GM19463 (cell line): ENCODE results near the gene CRB2.

Source experiments
- ATAC-seq: cut with Tn5 transposase; IDR thresholded peaks from one replicate; pipeline ENCODE4 v1.9.1; 2021; ENCODE audit warnings: mild to moderate bottlenecking, moderate library complexity; ENCODE audit not compliant: unreplicated experiment

Gene CRB2

GRCh38 chr9:123355761-123356431 is at the start of gene CRB2:
TSS of gene CRB2 (plus strand) at chr9:123356197. CDS start at chr9:123356261, 64 bp downstream.
- no peak for ATAC-seq

GRCh38 chr9:123309611-123310010 is 46.4 kb upstream of the CRB2 start:
- ATAC-seq = no peak

- ATAC-seq = no peak
Measured at GRCh38 chr9:123310551-123311249, 45.3 kb upstream of the CRB2 start.

DNA sequence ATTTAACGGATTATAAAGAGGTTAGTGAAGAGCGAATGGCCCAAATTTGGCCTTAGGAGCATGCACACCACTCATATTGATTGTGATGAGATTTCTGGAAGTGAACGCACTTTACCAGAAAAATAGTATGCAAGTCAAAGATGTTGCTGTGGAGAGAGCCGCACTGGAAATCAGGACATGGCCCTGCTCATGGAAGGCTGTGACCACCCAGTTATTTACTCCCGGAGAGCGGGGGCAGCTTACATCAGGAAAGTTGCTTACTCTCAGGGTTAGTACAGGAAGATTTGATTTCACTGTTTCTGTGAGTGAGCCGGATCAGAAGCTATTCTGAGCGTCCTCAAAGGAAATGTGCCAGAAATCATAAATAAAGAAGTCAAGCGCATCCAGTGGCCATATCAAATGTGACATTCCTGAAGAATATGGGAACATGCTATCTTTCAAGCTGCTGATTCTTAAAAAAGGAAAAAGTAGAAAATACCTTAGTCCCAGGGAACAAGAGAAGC is 44.7 kb upstream of the CRB2 start:
- ATAC-seq = no peak

GRCh38 chr9:123312306-123312877 is 43.6 kb upstream of the CRB2 start:
- ATAC-seq = no peak

DNA sequence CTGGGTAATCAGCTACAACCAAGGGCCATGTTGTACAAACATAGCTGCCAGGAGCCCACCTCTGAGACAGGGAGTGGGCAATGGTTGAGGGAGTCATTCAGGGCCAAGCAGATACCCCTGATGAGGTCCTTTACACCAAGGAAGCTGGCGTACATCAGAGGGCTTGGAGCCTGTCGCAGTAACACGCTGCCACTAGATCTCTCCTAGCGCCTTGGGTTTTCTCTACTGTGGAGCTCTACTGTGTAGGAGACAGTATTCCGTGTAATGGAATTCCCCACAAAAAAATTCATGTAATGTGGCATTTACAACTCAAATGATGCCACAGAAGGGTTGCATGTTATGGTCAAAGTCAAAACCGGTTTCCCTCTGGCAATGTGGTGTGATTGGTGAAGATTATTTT is 41.4 kb upstream of the CRB2 start:
- ATAC-seq = no peak

GRCh38 chr9:123315635-123316034 is 40.4 kb upstream of the CRB2 start:
- ATAC-seq = no peak

DNA sequence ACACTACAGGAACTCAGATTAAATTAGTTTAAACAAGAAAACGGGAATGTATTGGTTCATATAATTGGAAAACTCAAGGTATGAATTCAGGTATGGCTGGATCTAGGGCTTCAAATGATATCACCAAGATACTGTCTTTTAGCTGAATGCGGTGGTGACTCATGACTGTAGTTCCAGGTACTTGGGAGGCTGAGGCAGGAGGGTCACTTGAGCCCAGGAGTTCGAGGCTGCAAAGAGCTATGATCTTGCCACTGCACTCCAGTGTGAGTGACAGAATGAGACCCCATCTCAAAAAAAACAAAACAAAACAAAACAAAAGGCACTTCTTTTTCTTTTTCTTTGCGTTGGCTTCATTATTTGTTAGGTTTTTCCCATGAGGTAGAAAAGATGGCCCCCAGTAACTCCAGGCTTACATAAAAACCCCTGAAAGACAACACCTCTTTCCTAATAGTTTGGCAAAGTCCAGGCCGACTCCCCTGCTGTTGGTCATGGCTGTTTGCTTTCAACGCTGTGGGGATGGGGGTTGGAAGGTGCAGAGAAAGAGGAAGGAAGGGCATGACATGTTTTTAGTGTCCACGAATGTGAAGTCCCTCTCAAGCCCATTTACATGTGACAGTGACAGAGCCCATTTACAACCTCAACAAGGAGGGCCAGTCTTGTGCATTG is 39.8 kb upstream of the CRB2 start:
- ATAC-seq = no peak

DNA sequence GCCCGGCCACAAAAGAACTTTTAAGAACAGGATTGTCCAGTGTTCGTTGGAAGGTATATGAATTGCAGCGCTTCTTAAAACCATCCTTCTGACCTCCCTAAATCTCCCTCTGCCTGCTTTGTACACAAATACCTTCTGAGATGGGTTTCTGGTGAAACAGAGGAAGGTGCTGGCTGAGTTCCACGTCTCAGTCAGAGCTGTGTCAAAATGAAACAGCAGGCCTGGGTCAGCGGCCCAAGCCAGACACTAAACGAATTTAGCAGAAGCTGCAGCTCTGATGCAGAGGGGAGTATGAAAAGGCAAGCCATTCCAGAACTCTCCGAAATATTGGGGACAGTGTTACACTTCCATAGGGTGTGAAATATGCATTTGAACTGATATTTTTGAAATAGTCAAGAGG is 37.8 kb upstream of the CRB2 start:
- ATAC-seq = peak; percentile 49

GRCh38 chr9:123318961-123319421 is 37.0 kb upstream of the CRB2 start:
- no peak for ATAC-seq

GRCh38 chr9:123319541-123320339 is 36.3 kb upstream of the CRB2 start:
- ATAC-seq = no peak

DNA sequence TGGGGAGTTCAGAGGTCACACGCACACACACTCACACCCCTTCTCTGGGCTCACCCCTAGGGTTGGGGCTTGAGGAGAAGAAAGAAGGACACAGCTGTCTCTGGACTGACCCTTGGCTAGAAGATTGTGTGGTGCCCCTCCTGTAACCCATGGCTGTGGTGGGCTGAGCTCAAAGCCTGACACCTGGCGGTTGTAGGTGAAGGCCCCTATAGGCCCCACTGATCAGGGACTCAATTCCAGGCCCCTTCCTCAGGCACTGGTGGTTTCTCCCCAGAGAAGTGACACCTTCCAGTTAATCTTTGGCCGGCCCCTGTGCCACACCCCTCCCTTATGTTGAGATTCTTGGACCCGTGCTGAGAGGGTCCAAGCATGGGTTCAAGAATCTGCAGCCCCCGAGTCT is 35.2 kb upstream of the CRB2 start:
- no peak for ATAC-seq

DNA sequence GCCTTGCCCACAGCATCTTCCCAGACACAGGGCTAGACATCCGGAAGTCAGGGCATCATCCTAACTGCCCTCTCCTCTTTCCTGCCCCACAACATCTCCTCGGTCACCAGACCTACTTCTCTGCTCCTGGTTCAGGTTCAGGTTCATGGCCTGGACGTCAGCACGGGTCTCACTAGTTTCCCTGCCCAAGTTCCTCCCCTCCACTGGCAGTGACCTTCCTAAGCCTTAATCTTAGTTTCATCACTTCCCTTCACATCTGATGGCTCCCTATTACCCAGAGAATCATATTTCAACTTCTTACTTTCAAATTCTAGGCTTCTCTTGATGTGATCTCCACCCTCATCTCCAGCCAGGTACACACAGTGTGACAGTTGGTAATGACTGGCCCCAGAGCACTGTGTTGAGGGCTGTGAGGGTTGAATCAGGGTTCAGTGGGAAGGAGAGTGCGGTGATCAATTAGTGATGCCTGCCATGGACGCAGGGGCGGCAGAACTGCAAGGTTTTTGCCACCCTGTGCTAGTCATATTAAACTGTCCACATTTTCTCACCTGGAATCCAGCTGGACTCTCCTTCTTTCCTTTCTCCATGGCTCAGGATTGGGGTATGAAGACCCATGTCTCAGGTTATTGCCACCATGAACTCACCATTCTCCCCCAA is 34.3 kb upstream of the CRB2 start:
- ATAC-seq = no peak

- peak; percentile 51 for ATAC-seq
Measured at GRCh38 chr9:123322273-123323195, 33.5 kb upstream of the CRB2 start.

DNA sequence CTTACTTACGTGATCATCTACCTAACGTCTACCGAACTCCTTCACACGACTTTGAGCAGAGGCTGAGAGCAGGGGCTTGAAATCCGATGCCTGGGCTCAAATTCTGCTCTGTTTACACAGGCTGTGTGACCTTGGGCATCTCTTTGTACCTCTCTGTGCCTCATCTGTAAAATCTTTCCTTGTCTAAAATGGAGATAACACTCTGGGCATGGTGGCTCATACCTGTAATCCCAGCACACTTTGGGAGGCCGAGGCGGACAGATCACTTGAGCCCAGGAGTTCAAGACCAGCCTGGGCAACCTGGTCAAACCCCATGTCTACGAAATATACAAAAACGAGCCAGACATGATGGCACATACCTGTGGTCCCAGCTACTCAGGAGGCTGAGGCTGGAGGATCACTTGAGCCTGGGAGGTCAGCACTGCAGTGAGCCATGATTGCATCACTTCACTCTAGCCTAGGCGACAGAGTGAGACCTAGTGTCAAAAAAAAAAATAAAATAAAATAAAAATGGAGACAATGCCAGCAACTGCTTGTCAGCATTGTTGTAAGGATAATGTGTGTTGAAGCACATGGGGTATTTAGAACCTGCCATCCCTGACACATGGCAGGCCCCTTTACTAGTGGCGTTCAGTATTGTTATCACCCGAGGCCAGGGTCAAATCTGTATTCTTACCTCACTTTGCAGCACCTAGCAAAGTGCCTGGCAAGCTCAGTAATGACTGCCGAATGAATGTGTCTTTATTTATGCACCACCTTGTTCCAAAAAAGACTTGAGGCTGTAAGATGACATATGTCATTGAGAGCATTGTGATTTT is 32.6 kb upstream of the CRB2 start:
- ATAC-seq = no peak

DNA sequence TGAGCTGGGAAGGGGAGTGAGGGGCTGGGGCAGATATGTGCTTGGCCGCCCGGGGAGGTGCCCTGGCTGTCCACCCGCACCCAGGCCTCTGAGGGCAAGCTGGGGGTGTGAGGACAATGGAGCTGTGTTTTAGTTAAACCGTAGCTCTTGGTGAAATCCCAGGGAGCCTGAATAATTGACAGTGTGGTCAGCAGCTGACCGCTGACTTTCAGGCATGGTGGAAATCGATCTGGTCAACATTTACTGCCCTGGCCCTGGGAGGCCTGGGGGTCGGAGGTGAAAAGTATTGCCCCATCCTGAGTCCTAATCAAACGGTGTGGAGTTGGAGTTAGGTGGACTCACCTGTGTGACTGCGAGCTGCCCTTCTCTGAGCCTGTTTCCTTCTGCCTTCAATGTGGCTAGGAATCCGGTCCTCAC is 31.2 kb upstream of the CRB2 start:
- ATAC-seq = no peak

- ATAC-seq = no peak
Measured at GRCh38 chr9:123326187-123326586, 29.8 kb upstream of the CRB2 start.

- peak; percentile 48 for ATAC-seq
Measured at GRCh38 chr9:123326662-123327093, 29.3 kb upstream of the CRB2 start.
